CD4-positive, alpha-beta T cell treated with Interleukin-10 for 1 hour (primary cell): ENCODE data around the gene MDC1.

Experiments used
- DNase-seq: peaks from one replicate; pipeline ENCODE4 v3.0.0-alpha.2; 2020

The MDC1 gene

GRCh38 chr6:30747902-30748769, 31.1 kb upstream of the MDC1 start:
- DNase-seq, result no peak

- no peak for DNase-seq
These were observed 30.2 kb upstream of the MDC1 start for GRCh38 chr6:30747300-30747687.

GRCh38 chr6:30744054-30744805, 27.1 kb upstream of the MDC1 start, which contains the start of gene IER3:
TSS of gene IER3 (minus strand) at chr6:30744547. CDS start at chr6:30744518, 29 bp downstream.
- DNase-seq, result peak; percentile 87

GRCh38 chr6:30743099-30744053, 26.3 kb upstream of the MDC1 start:
- DNase-seq, result peak; percentile 51

- DNase-seq, result peak; percentile 93
These were observed 25.4 kb upstream of the MDC1 start, which contains the start of gene FLOT1 for GRCh38 chr6:30742316-30743098. TSS of gene FLOT1 (minus strand) at chr6:30742687. CDS start at chr6:30742189, 498 bp downstream.

- peak; percentile 21 for DNase-seq
These were observed 24.8 kb upstream of the MDC1 start for GRCh38 chr6:30741789-30742315.

- no peak for DNase-seq
These were observed 24.1 kb upstream of the MDC1 start for GRCh38 chr6:30741063-30741779.

- DNase-seq, result no peak
These were observed 23.4 kb upstream of the MDC1 start for GRCh38 chr6:30740540-30740870.

GRCh38 chr6:30738532-30738931, 21.5 kb upstream of the MDC1 start:
- DNase-seq, result no peak

- no peak for DNase-seq
These were observed 18.7 kb upstream of the MDC1 start for GRCh38 chr6:30735668-30736314.

GRCh38 chr6:30732237-30732943, 15.3 kb upstream of the MDC1 start:
- no peak for DNase-seq

- DNase-seq, result peak; percentile 88
These were observed 13.7 kb upstream of the MDC1 start for GRCh38 chr6:30730601-30731435.

GRCh38 chr6:30727920-30728553, 11.0 kb upstream of the MDC1 start:
- DNase-seq, result no peak

- DNase-seq, result no peak
These were observed 9.7 kb upstream of the MDC1 start for GRCh38 chr6:30726506-30727413.

- no peak for DNase-seq
These were observed 8.8 kb upstream of the MDC1 start for GRCh38 chr6:30725713-30726505.

GRCh38 chr6:30724906-30725667, 8.0 kb upstream of the MDC1 start:
- DNase-seq, result no peak
